Endothelial cell of umbilical vein (primary cell): ENCODE results near the gene SULT1A2. TPM values are rescaled to one million over a fixed set of nuclear protein-coding genes. Genes with fewer than 3 reads are reported as not detected.

Experiments used
- BruUV-seq: library from RNA; stranded (reverse); fragments of 400-500 nt; replicated peaks from 2 replicates; lab custom pipeline; 2021; lab: Mats Ljungman, UMichigan
- CTCF ChIA-PET: fragments of 300-600, 350-600 bp; sonication (Branson Sonifier 250); formaldehyde crosslinking; loops from one replicate; lab custom pipeline; 2021; ENCODE audit warnings: antibody characterized with exemption, inconsistent platforms; lab: Charles Lee
- POLR2A ChIA-PET: fragments of 300-600, 350-600 bp; sonication (Branson Sonifier 250); formaldehyde crosslinking; loops from one replicate; lab custom pipeline; 2021; ENCODE audit warnings: antibody characterized with exemption, inconsistent platforms; lab: Charles Lee
- DNase-seq: peaks from one replicate; pipeline ENCODE4 v3.0.0-alpha.2; 2011; ENCODE audit warnings: low read depth, low spot score
- FAIRE-seq: peaks from 2 replicates; lab custom pipeline; 2011; peaks lifted over from hg19 to GRCh38; lab: Jason Lieb, UNC
- H2AFZ ChIP-seq: 2 replicates; pipeline ENCODE4 v1.6.0; 2012; ENCODE audit warnings: low read depth, low read length, control low read depth, inconsistent platforms
- H3K27ac ChIP-seq: 2 replicates; pipeline ENCODE4 v1.5.1; 2011; ENCODE audit warnings: low read depth, mild to moderate bottlenecking, control low read depth, low read length, moderate library complexity; ENCODE audit not compliant: insufficient read depth
- H3K27me3 ChIP-seq, 2 experiments: 2 replicates each; pipeline versions ENCODE4 v1.6.0 to v1.6.1; 2011; ENCODE audit warnings: low read length in 2 of 2, mixed read lengths in 1 of 2; ENCODE audit not compliant: control insufficient read depth in 2 of 2, insufficient read depth in 2 of 2
- H3K36me3 ChIP-seq, 2 experiments: 2 replicates in 1 of 2; 3 replicates in 1 of 2; pipeline ENCODE4 v1.5.1; 2011; ENCODE audit warnings: low read length in 2 of 2, mild to moderate bottlenecking in 1 of 2, moderate library complexity in 1 of 2; ENCODE audit not compliant: control insufficient read depth in 2 of 2, insufficient read depth in 2 of 2; ENCODE audit errors: extremely low read depth in 1 of 2
- H3K4me1 ChIP-seq: 3 replicates; pipeline ENCODE4 v1.5.1; 2011; ENCODE audit warnings: mild to moderate bottlenecking, low read length; ENCODE audit not compliant: control insufficient read depth, insufficient read depth; ENCODE audit errors: extremely low read depth
- H3K4me2 ChIP-seq: 2 replicates; pipeline ENCODE4 v1.6.1; 2011; ENCODE audit warnings: low read length, control low read depth, mixed read lengths; ENCODE audit not compliant: insufficient read depth
- H3K4me3 ChIP-seq, 3 experiments: fragments of 200-600 bp in 1 of 3; sonication (generic), shearing (Covaris generic) in 1 of 3; replicated peaks in 1 of 3; 2 replicates each; pipeline ENCODE4 v1.5.1; 2011 to 2016; ENCODE audit warnings: control low read depth in 3 of 3, low read length in 3 of 3, mild to moderate bottlenecking in 2 of 3, inconsistent platforms in 1 of 3, low read depth in 1 of 3, moderate library complexity in 1 of 3; ENCODE audit not compliant: insufficient read depth in 1 of 3
- H3K79me2 ChIP-seq: 2 replicates; pipeline ENCODE4 v1.6.0; 2012; ENCODE audit warnings: low read length, inconsistent platforms; ENCODE audit not compliant: control insufficient read depth, insufficient read depth
- H3K9ac ChIP-seq: replicated peaks from 2 replicates; pipeline ENCODE3; 2011; ENCODE audit warnings: low read length, control low read depth; ENCODE audit not compliant: insufficient read depth; ENCODE audit errors: extremely low read depth
- H3K9me1 ChIP-seq: replicated peaks from 3 replicates; pipeline ENCODE4 v1.6.0; 2011; ENCODE audit warnings: mild to moderate bottlenecking, low read length; ENCODE audit not compliant: control insufficient read depth, insufficient read depth; ENCODE audit errors: extremely low read depth
- H3K9me3 ChIP-seq: replicated peaks from 2 replicates; pipeline ENCODE4 v1.5.1; 2012; ENCODE audit warnings: low read length, inconsistent platforms; ENCODE audit not compliant: control insufficient read depth, insufficient read depth
- H4K20me1 ChIP-seq: replicated peaks from 2 replicates; pipeline ENCODE3; 2011; ENCODE audit warnings: mild to moderate bottlenecking, low read length; ENCODE audit not compliant: control insufficient read depth, insufficient read depth; ENCODE audit errors: extremely low read depth
- EZH2 ChIP-seq: IDR thresholded peaks from 2 replicates; pipeline ENCODE4 v1.6.1; 2012; ENCODE audit warnings: borderline replicate concordance, low read depth, mild to moderate bottlenecking, moderate library complexity, low read length, inconsistent platforms; ENCODE audit not compliant: severe bottlenecking
- FOS ChIP-seq: IDR thresholded peaks from 2 replicates; pipeline ENCODE4 v1.6.1; 2011; ENCODE audit warnings: mild to moderate bottlenecking, low read length, moderate library complexity, borderline replicate concordance; ENCODE audit not compliant: insufficient read depth
- GATA2 ChIP-seq: IDR thresholded peaks from 2 replicates; pipeline ENCODE4 v1.7.0; 2011; ENCODE audit warnings: low read depth, mild to moderate bottlenecking, moderate library complexity, mixed read lengths, low read length; ENCODE audit not compliant: insufficient read length, insufficient read depth
- JUN ChIP-seq: IDR thresholded peaks from 2 replicates; pipeline ENCODE4 v1.6.1; 2011; ENCODE audit warnings: borderline replicate concordance, low read depth; ENCODE audit not compliant: insufficient read length, insufficient read depth
- MYC ChIP-seq: IDR thresholded peaks from one replicate; pipeline ENCODE4 v1.6.1; 2011; ENCODE audit warnings: mild to moderate bottlenecking, low read depth, low read length
- POLR2A ChIP-seq: IDR thresholded peaks from 2 replicates; pipeline ENCODE4 v1.6.1; 2012; ENCODE audit warnings: low read depth, mild to moderate bottlenecking, control low read depth, low read length
- POLR2AphosphoS5 ChIP-seq: IDR thresholded peaks from 2 replicates; pipeline ENCODE4 v1.6.1; 2012; ENCODE audit warnings: low read depth, mild to moderate bottlenecking, control low read depth, low read length, moderate library complexity; ENCODE audit not compliant: insufficient read depth
- dilution Hi-C: fragments of 300-500 bp; cut with MboI; formaldehyde crosslinking; loops from one replicate; pipeline ENCODE4 v1.15.0; 2019; ENCODE audit warnings: low sequenced_read_pairs; ENCODE audit not compliant: extremely low pct_ligation_motif_present
- intact Hi-C: fragments of 100-400 bp; cut with micrococcal nuclease; formaldehyde crosslinking; loops from one replicate; pipeline ENCODE4 v1.10.0; 2022
- polyA plus RNA-seq, 4 experiments: library from polyadenylated mRNA; depleted of rRNA in 3 of 4; stranded (reverse) in 3 of 4; unstranded in 1 of 4; fragments of >200 nt; gene quantifications; 2 replicates each; pipeline versions ENCODE4 v1.2.1 to v1.2.3, GENCODE V29; 2011 to 2012; ENCODE audit warnings: missing spikeins in 1 of 4
- total RNA-seq: library from RNA; stranded (reverse); gene quantifications from 2 replicates; pipeline ENCODE4 v1.2.3, GENCODE V29; 2021
- TF ChIP-seq, protein P1 (sequence below), 2 donors: IDR thresholded peaks; 1 replicate in 1 of 2; 2 replicates in 1 of 2; pipeline ENCODE4 v1.5.1; 2011; ENCODE audit warnings: low read length in 2 of 2, mild to moderate bottlenecking in 2 of 2, moderate library complexity in 2 of 2, control low read depth in 1 of 2, inconsistent platforms in 1 of 2, low read depth in 1 of 2; ENCODE audit not compliant: insufficient read depth in 1 of 2; ENCODE audit errors: extremely low read depth in 1 of 2
- TF ChIP-seq, protein P2 (sequence below): IDR thresholded peaks from 2 replicates; pipeline ENCODE4 v1.6.1; 2011; ENCODE audit not compliant: insufficient read depth, insufficient read length

Gene SULT1A2
- total and polyA plus RNA-seq, 2 donors (not counting 3 experiments of a cell fraction or from before 2014, with no cell fraction given): not detected

DNA sequence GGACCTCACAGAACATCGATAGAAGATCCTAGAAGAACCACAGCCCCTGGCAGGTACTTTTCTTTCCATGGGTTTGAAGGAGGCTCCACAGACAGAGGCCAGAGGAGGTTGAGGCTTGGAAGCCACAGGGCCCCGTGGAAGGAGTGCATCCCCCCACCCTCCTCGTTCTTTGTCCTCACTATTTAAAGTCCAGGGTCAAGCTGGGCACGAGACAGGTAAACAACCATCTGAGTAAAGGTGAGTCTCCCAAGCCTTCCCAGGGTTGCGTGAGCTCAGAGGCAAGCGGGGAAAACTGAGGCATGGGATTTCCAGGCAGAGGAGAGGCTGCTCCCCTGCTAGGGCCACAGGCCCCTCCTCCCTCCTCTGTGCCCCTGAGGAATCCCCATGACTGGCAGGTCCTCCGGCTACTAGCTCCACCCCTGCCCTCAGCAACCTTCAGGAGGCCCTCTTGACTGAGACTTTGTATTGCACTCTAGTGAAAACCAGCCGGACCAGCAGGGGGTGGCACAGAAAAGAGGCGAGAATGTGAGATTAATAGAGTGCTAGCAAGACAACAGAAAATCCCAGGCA, 927 bp upstream of the SULT1A2 start:
- TF ChIP-seq MYC (no peak), GATA2 (no peak), POLR2A (no peak), FOS (no peak), POLR2AphosphoS5 (no peak), JUN (no peak), EZH2 (no peak)
- TF ChIP-seq, protein P1, sequence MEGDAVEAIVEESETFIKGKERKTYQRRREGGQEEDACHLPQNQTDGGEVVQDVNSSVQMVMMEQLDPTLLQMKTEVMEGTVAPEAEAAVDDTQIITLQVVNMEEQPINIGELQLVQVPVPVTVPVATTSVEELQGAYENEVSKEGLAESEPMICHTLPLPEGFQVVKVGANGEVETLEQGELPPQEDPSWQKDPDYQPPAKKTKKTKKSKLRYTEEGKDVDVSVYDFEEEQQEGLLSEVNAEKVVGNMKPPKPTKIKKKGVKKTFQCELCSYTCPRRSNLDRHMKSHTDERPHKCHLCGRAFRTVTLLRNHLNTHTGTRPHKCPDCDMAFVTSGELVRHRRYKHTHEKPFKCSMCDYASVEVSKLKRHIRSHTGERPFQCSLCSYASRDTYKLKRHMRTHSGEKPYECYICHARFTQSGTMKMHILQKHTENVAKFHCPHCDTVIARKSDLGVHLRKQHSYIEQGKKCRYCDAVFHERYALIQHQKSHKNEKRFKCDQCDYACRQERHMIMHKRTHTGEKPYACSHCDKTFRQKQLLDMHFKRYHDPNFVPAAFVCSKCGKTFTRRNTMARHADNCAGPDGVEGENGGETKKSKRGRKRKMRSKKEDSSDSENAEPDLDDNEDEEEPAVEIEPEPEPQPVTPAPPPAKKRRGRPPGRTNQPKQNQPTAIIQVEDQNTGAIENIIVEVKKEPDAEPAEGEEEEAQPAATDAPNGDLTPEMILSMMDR (IDR thresholded peaks at IDR 0.05; ENCODE audit: extremely low read depth in 1 of 2, insufficient read depth in 1 of 2, low read depth in 1 of 2, low read length in 2 of 2): no peak
- TF ChIP-seq, protein P2, sequence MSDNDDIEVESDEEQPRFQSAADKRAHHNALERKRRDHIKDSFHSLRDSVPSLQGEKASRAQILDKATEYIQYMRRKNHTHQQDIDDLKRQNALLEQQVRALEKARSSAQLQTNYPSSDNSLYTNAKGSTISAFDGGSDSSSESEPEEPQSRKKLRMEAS: no peak
- ChIA-PET CTCF (no interaction called here), POLR2A (interaction anchor here (0.7 kb wide), 1 partner anchor 290 kb away, joined by 6 read pairs; no protein-coding TSS in a partner anchor)
- H3K4me1 ChIP-seq: no peaks in the 10 kb centered on the region
- H3K27me3 ChIP-seq: no peaks in the 10 kb centered on the region
- no peak for FAIRE-seq
- H3K9ac ChIP-seq: no peak overlapping the region
- no peaks in the 10 kb centered on the region for H3K9me3 ChIP-seq
- no peak overlapping the region for H2AFZ ChIP-seq
- no peaks in the 10 kb centered on the region for H3K36me3 ChIP-seq
- no TSS peak for BruUV-seq
- no peaks in the 10 kb centered on the region for H3K9me1 ChIP-seq
- H3K4me2 ChIP-seq: no peak overlapping the region
- H4K20me1 ChIP-seq: no peaks in the 10 kb centered on the region
- no peak overlapping the region for H3K27ac ChIP-seq
- H3K4me3 ChIP-seq: no peak overlapping the region
- dilution Hi-C loops (no loop called here), intact Hi-C loops (no loop called here)
- no peaks in the 10 kb centered on the region for H3K79me2 ChIP-seq
- no peak for DNase-seq
